GM12878 (cell line): ENCODE data around the gene CAP2. TPM values are rescaled to one million over a fixed set of nuclear protein-coding genes. Genes with fewer than 3 reads are reported as not detected.

ENCODE experiments used
- ATAC-seq: fragments of 200-7000 bp; cut with Tn5 transposase; 3 replicates; pipeline ENCODE4 v1.9.1; 2020; ENCODE audit warnings: mild to moderate bottlenecking, moderate library complexity
- BruUV-seq: library from RNA; stranded (reverse); fragments of 400-500 nt; replicated peaks from 2 replicates; lab custom pipeline; 2021; lab: Mats Ljungman, UMichigan
- CTCF ChIA-PET: fragments of 300-600 bp; sonication (Branson Sonifier 250); formaldehyde crosslinking; extraction: SDS; loops from one replicate; lab custom pipeline; 2021; ENCODE audit warnings: inconsistent platforms; lab: Yijun Ruan, JAX
- POLR2A ChIA-PET: fragments of 350-600 bp; formaldehyde crosslinking; extraction: SDS; loops from one replicate; lab custom pipeline; 2021; ENCODE audit warnings: inconsistent platforms; lab: Charles Lee
- RAD21 ChIA-PET: fragments of 300-600 bp; sonication (Branson Sonifier 250); formaldehyde crosslinking; loops from one replicate; lab custom pipeline; 2023; ENCODE audit warnings: antibody characterized with exemption; ENCODE audit not compliant: unreplicated experiment; lab: Charles Lee
- SMC1A ChIA-PET: fragments of 300-600 bp; sonication (Branson Sonifier 250); formaldehyde crosslinking; loops from one replicate; lab custom pipeline; 2023; ENCODE audit not compliant: unreplicated experiment, uncharacterized antibody; lab: Charles Lee
- DNase-seq: peaks from one replicate; pipeline ENCODE4 v3.0.0-alpha.2; 2011; ENCODE audit warnings: low read depth, low spot score
- FAIRE-seq: peaks from 3 replicates; lab custom pipeline; 2011; peaks lifted over from hg19 to GRCh38; lab: Jason Lieb, UNC
- H2AFZ ChIP-seq: 2 replicates; pipeline ENCODE4 v1.6.0; 2011; ENCODE audit warnings: low read depth, low read length, control low read depth; ENCODE audit not compliant: control insufficient read depth
- H3K27ac ChIP-seq: 2 replicates; pipeline ENCODE4 v1.5.1; 2011; ENCODE audit warnings: control low read depth; ENCODE audit not compliant: control insufficient read depth, insufficient read depth
- H3K27me3 ChIP-seq, 2 experiments: replicated peaks in 1 of 2; 2 replicates each; pipeline versions ENCODE4 v1.6.0 to v1.6.1; 2011; ENCODE audit warnings: low read length in 1 of 2; ENCODE audit not compliant: control insufficient read depth in 2 of 2, insufficient read depth in 2 of 2
- H3K36me3 ChIP-seq, 2 experiments: 2 replicates each; pipeline ENCODE4 v1.5.1; 2011; ENCODE audit warnings: low read length in 1 of 2; ENCODE audit not compliant: control insufficient read depth in 2 of 2, insufficient read depth in 2 of 2
- H3K4me1 ChIP-seq: 2 replicates; pipeline ENCODE4 v1.6.1; 2011; ENCODE audit warnings: mild to moderate bottlenecking, low read length, moderate library complexity, mixed read lengths; ENCODE audit not compliant: control insufficient read depth, insufficient read depth
- H3K4me2 ChIP-seq: 2 replicates; pipeline ENCODE4 v1.6.0; 2011; ENCODE audit warnings: control low read depth; ENCODE audit not compliant: control insufficient read depth, insufficient read depth
- H3K4me3 ChIP-seq: fragments of 200-600 bp; sonication (generic); 2 replicates; pipeline ENCODE4 v1.5.1; 2016
- H3K79me2 ChIP-seq: 2 replicates; pipeline ENCODE4 v1.6.0; 2011; ENCODE audit warnings: low read length; ENCODE audit not compliant: control insufficient read depth, insufficient read depth
- H3K9ac ChIP-seq: 2 replicates; pipeline ENCODE4 v1.8.0; 2011; ENCODE audit warnings: low read length, control low read depth, mixed read lengths; ENCODE audit not compliant: control insufficient read depth, insufficient read depth
- H3K9me3 ChIP-seq: replicated peaks from 3 replicates; pipeline ENCODE4 v1.5.1; 2011; ENCODE audit warnings: mild to moderate bottlenecking, low read length; ENCODE audit not compliant: control insufficient read depth, insufficient read depth
- H4K20me1 ChIP-seq: 2 replicates; pipeline ENCODE4 v1.6.0; 2011; ENCODE audit not compliant: control insufficient read depth, insufficient read depth
- ATF7 ChIP-seq: fragments of 450-650 bp; IDR thresholded peaks from 2 replicates; pipeline ENCODE4 v1.6.1; 2016; ENCODE audit warnings: low read depth, mild to moderate bottlenecking
- CREB1 ChIP-seq: IDR thresholded peaks from 2 replicates; pipeline ENCODE4 v1.6.1; 2012; ENCODE audit warnings: low read depth, mild to moderate bottlenecking, inconsistent platforms
- EED ChIP-seq: sonication (generic); IDR thresholded peaks from 2 replicates; pipeline ENCODE4 v1.6.1; 2016; ENCODE audit warnings: antibody characterized with exemption, low read depth
- EGR1 ChIP-seq, 2 experiments: IDR thresholded peaks; 1 replicate in 1 of 2; 2 replicates in 1 of 2; pipeline ENCODE4 v1.6.1; 2011 to 2012; ENCODE audit warnings: low read depth in 2 of 2, low read length in 2 of 2, borderline replicate concordance in 1 of 2, mild to moderate bottlenecking in 1 of 2, moderate library complexity in 1 of 2
- ETV6 ChIP-seq, 2 experiments: fragments of 450-650 bp in 1 of 2; IDR thresholded peaks in 1 of 2; conservative IDR thresholded peaks in 1 of 2; 2 replicates each; pipeline ENCODE4 v1.6.1; 2014; ENCODE audit warnings: antibody characterized with exemption in 1 of 2, borderline replicate concordance in 1 of 2, low read depth in 1 of 2, mild to moderate bottlenecking in 1 of 2, moderate library complexity in 1 of 2
- GABPA ChIP-seq: IDR thresholded peaks from 2 replicates; pipeline ENCODE4 v1.6.1; 2014; ENCODE audit warnings: antibody characterized with exemption, low read depth, mild to moderate bottlenecking, inconsistent platforms
- IRF3 ChIP-seq: fragments of 450-650 bp; IDR thresholded peaks from 2 replicates; pipeline ENCODE4 v1.6.1; 2014; ENCODE audit warnings: mild to moderate bottlenecking
- MTA2 ChIP-seq: fragments of 450-650 bp; IDR thresholded peaks from 2 replicates; pipeline ENCODE4 v1.6.1; 2016; ENCODE audit warnings: low read depth, mild to moderate bottlenecking, moderate library complexity
- MXI1 ChIP-seq: fragments of 150-350 bp; IDR thresholded peaks from 2 replicates; pipeline ENCODE4 v1.6.1; 2011; ENCODE audit warnings: low read depth, mild to moderate bottlenecking, inconsistent platforms, low read length, improper control_type of control experiment
- NBN ChIP-seq: fragments of 450-650 bp; IDR thresholded peaks from 2 replicates; pipeline ENCODE4 v1.6.1; 2016
- PAX8 ChIP-seq: fragments of 450-650 bp; IDR thresholded peaks from 2 replicates; pipeline ENCODE4 v1.6.1; 2017; ENCODE audit warnings: mild to moderate bottlenecking, moderate library complexity
- PKNOX1 ChIP-seq: fragments of 450-650 bp; IDR thresholded peaks from 2 replicates; pipeline ENCODE4 v1.6.1; 2016; ENCODE audit warnings: mild to moderate bottlenecking
- PML ChIP-seq: IDR thresholded peaks from 2 replicates; pipeline ENCODE4 v1.6.1; 2012; ENCODE audit warnings: low read length, inconsistent platforms
- SIX5 ChIP-seq: IDR thresholded peaks from 2 replicates; pipeline ENCODE4 v1.6.1; 2011; ENCODE audit warnings: mild to moderate bottlenecking, low read depth, low read length, moderate library complexity; ENCODE audit not compliant: severe bottlenecking
- SMC3 ChIP-seq: IDR thresholded peaks from 2 replicates; pipeline ENCODE4 v1.6.1; 2011; ENCODE audit warnings: low read length, improper control_type of control experiment, borderline replicate concordance
- SUPT20H ChIP-seq: IDR thresholded peaks from 2 replicates; pipeline ENCODE4 v1.6.1; 2011; ENCODE audit warnings: low read depth, mild to moderate bottlenecking, low read length, moderate library complexity, borderline replicate concordance; ENCODE audit not compliant: control insufficient read depth
- TBL1XR1 ChIP-seq: IDR thresholded peaks from 2 replicates; pipeline ENCODE4 v1.6.1; 2012; ENCODE audit warnings: low read depth, low read length, improper control_type of control experiment
- ZNF384 ChIP-seq: IDR thresholded peaks from 2 replicates; pipeline ENCODE4 v1.6.1; 2012; ENCODE audit warnings: low read depth, mild to moderate bottlenecking, low read length, improper control_type of control experiment, borderline replicate concordance
- ZNF592 ChIP-seq: fragments of 450-650 bp; IDR thresholded peaks from 2 replicates; pipeline ENCODE4 v1.6.1; 2017; ENCODE audit warnings: mild to moderate bottlenecking, moderate library complexity
- WGBS: methylation state at CpG from one replicate; pipeline ENCODE4 v1.1.6; 2016; ENCODE audit warnings: low lambda C conversion rate; ENCODE audit not compliant: insufficient replicate concordance, insufficient coverage; ENCODE audit errors: missing lambda C conversion rate; 5-methylcytosine and 5-hydroxymethylcytosine counted together
- in situ Hi-C: fragments of 300-500 bp; cut with MboI; formaldehyde crosslinking; loops from 9 replicates; pipeline ENCODE4 v1.14.3; 2018; ENCODE audit warnings: mixed read lengths
- intact Hi-C: fragments of 100-400 bp; cut with micrococcal nuclease; formaldehyde crosslinking; loops from one replicate; pipeline ENCODE4 v1.14.2; 2022; ENCODE audit not compliant: unreplicated experiment
- polyA plus RNA-seq, 11 experiments: library from polyadenylated mRNA; depleted of rRNA in 4 of 11; unstranded in 6 of 11; stranded (reverse) in 5 of 11; fragments of >200 nt; fragmentation: Nextera tagmentation in 4 of 11; fragmentation: Illumina TruSeq in 1 of 11; extraction: Ambion mirVana in 4 of 11; extraction: Trizol in 1 of 11; gene quantifications; 1 replicate in 1 of 11; 2 replicates in 10 of 11; pipeline versions ENCODE4 v1.2.1 to v1.2.3, GENCODE V29; 2011 to 2016; ENCODE audit warnings: inconsistent platforms in 2 of 11, missing spikeins in 2 of 11, low read depth in 1 of 11
- total RNA-seq, 4 experiments: library from RNA; depleted of rRNA in 3 of 4; stranded (reverse); fragments of >200 nt in 3 of 4; fragmentation: Illumina TruSeq in 1 of 4; extraction: Trizol in 1 of 4; gene quantifications; 2 replicates each; pipeline versions ENCODE4 v1.2.1 to v1.2.3, GENCODE V29; 2013 to 2021

CAP2 gene
- total and polyA plus RNA-seq, 10 of the 15 experiments (the other 5 are each of a cell fraction or from before 2014, with no cell fraction given) = 0.10 to 2.0 (median 0.15) TPM; not detected in 7

- no peak for ATAC-seq
- POLR2A ChIA-PET = interaction anchor here (0.8 kb wide), 1 partner anchor 38 kb away, joined by 4 read pairs; no protein-coding TSS in a partner anchor
- no peak for DNase-seq
- SMC1A ChIA-PET = interaction anchor here (1.0 to 5.8 kb wide), 6 partner anchors 10 to 62 kb away, joined by 3 to 46 read pairs (median 7); no protein-coding TSS in a partner anchor
- H3K9me3 ChIP-seq = no peaks in the 10 kb centered on the region; the same call in 2 of the 3 replicates
- no peak overlapping the region for H3K9ac ChIP-seq
- H4K20me1 ChIP-seq = no peaks in the 10 kb centered on the region
- FAIRE-seq = no peak
- H3K4me2 ChIP-seq = no peak overlapping the region
- BruUV-seq = no TSS peak
- no peak overlapping the region for H3K4me3 ChIP-seq
- no peaks in the 10 kb centered on the region for H3K36me3 ChIP-seq
- CTCF ChIA-PET = interaction anchor here (1.2 kb wide), 1 partner anchor 176 kb away, joined by 3 read pairs; no protein-coding TSS in a partner anchor
- no peaks in the 10 kb centered on the region for H3K4me1 ChIP-seq
- RAD21 ChIA-PET = interaction anchor here (1.0 to 5.4 kb wide), 5 partner anchors 10 to 95 kb away, joined by 3 to 25 read pairs (median 8); partner anchors contain the start of gene CAP2
- intact Hi-C loops = no loop called here
- H3K79me2 ChIP-seq = no peaks in the 10 kb centered on the region
- 19% methylated on average over 4 of the region's 4 CpGs for WGBS
- no peak for TF ChIP-seq EGR1 (IDR thresholded peaks at IDR 0.05; ENCODE audit: borderline replicate concordance in 1 of 2, low read depth in 2 of 2, low read length in 2 of 2)
- TF ChIP-seq SUPT20H = no peak
- no peak for TF ChIP-seq TBL1XR1
- TF ChIP-seq EED = no peak
- TF ChIP-seq PAX8 = no peak
- no peak for TF ChIP-seq ATF7
- TF ChIP-seq SIX5 = no peak
- TF ChIP-seq PKNOX1 = no peak
- TF ChIP-seq MXI1 = no peak
- no peak for TF ChIP-seq PML
- TF ChIP-seq SMC3 = no peak
- TF ChIP-seq GABPA = no peak
- no peak for TF ChIP-seq ETV6 (conservative IDR thresholded peaks at IDR 0.05 in 1 of 2, IDR thresholded peaks at IDR 0.05 in 1 of 2; ENCODE audit: borderline replicate concordance in 1 of 2, low read depth in 1 of 2)
- no peak for TF ChIP-seq ZNF592
- TF ChIP-seq NBN = no peak
- no peak for TF ChIP-seq MTA2
- TF ChIP-seq ZNF384 = no peak
- no peak for TF ChIP-seq CREB1
- TF ChIP-seq IRF3 = no peak
- no peaks in the 10 kb centered on the region for H3K27me3 ChIP-seq
- in situ Hi-C loops = no loop called here
- H2AFZ ChIP-seq = no peak overlapping the region
- H3K27ac ChIP-seq = no peak overlapping the region
Observed at GRCh38 chr6:17408081-17408480, 14.7 kb downstream of the CAP2 start.
